T follicular helper cell (primary cell): ENCODE data around the gene HSPB6.
"Not testable (repeated sequence)": the region's sequence is repeated elsewhere in the genome, so short reads cannot be mapped to it uniquely, and the experiment has no call there.

Experiments
- DNase-seq: peaks from one replicate; pipeline ENCODE4 v3.0.0-alpha.2; 2020; ENCODE audit warnings: low read depth
- total RNA-seq, 2 experiments: gene quantifications; one replicate each; lab custom pipeline; 2026; lab: John Stamatoyannopoulos, UW

Gene HSPB6, protein sequence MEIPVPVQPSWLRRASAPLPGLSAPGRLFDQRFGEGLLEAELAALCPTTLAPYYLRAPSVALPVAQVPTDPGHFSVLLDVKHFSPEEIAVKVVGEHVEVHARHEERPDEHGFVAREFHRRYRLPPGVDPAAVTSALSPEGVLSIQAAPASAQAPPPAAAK
- 0 reads per million in 2 experiments for total RNA-seq

DNA sequence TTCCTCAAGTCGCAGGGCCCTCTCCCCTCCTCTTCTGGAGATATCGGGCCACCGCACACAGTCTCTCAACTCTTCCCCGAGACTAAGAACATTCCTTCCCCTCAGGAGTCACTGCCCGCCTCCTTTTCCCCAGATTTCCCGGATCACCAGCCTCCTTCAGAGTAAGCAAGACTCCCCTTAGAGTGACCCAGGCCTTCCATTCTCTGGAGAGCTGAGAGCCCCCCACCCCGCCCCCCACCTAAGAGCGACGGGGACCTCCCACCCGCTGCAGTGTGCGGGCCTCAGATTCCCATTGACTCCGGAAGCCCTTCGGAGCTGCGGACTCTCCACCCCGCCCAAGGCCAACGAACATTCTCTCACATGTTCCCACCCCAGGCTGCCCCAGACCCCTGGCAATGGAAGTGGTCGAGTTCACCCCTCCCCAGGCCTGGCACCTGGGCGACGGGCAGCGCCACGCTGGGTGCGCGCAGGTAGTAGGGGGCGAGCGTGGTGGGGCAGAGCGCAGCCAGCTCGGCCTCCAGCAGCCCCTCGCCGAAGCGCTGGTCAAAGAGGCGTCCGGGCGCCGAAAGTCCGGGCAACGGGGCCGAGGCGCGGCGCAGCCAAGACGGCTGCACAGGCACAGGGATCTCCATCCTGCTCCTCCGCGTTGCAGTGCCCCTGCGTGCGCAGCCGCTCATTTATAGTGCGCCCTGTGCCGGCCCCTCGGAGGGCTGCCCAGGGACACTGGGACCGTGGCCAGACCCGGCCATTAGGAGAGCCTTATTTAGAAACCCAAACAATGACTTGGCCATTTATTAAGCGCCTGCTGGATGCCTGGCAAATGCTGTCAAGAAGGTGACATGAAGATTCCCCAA is at the start of gene HSPB6:
HSPB6 (minus strand) TSS at position 653 of the 854 bp plus-strand sequence; CDS start at position 632, 21 bp downstream.
- no peak for DNase-seq

DNA sequence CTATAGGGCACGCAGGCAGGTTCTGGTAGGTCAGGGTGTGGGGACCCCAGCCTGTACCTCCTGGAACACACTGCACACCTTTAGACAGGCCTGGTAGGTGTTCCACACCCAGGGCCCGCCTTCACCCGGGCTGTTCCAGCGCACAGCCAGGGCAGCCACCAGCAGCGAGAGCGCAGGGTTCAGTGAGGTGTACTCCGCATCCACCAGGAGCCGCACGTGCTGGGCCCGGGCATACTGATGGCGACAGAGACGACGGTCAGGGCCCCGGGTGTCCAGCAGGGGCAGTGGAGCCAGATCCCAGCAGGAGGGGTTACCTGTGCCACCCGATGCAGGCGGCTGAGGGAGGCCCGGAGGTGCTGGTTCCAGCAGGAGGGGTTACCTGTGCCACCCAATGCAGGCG is 49.8 kb upstream of the HSPB6 start:
- DNase-seq, result no peak

DNA sequence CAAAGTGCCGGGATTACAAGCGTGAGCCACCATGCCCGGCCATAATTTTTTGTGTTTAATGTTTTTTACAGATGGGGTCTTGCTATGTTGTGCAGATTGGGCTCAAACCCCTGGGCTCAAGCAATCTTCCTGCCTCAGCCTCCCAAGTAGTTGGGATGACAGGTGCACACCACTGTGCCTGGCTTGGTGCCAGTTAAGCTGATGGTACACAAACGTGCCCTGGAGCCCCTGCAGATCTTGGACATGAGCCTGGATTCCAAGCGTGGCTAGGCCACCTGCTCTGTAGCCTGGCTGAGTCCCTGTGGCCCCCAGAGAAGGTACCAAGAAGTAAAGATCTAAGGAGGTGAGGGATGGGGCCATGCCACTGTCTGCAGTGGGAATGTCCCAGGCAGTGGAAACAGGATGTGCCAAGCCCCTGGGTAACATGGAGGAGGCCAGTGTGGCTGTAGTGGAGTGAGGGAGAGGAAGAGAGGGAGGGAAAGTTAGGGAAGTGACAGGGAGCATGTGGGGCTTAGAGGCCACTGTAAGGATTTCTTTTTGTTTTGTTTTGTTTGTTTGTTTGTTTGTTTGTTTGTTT is 48.8 kb upstream of the HSPB6 start:
- DNase-seq, result no peak

DNA sequence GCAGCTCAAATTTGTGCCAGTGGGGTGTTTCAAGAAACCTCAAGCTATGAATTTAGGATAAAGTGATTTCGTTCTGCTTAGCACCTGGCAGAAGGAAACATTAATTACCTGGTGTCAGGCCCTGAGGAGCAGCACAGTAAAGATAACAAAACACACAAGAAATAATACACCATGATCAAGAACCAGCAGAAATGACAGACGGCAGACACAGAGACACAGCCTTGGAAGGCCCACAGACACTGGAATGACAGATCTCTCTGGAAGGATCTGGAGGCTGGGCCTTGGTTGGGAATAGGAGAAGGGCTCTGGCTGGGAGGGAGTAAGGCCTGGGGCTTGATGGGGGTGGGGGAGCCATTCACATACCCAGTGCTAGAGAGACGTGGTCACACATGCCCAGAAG is 45.0 kb upstream of the HSPB6 start:
- DNase-seq, result no peak

DNA sequence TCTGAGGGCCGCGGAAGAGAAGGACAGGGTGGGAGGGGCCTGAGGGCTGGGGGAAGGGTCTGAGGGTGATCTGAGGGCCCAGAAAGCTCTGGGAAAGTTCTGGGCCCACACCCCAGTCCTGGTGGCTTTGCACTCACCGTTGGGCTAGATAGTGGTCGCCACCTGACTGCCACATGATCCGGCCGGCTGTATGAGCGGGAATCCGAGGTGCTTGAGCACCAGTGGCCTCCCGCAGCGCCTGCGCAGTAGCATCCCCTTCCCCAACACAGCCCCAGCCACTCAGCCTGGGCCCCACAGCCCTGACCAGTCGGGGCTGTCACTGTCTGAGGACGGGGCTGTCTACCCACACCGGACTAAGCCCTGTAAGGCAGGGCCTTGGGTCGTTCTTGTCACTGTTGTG is 40.8 kb upstream of the HSPB6 start:
- DNase-seq, result no peak

DNA sequence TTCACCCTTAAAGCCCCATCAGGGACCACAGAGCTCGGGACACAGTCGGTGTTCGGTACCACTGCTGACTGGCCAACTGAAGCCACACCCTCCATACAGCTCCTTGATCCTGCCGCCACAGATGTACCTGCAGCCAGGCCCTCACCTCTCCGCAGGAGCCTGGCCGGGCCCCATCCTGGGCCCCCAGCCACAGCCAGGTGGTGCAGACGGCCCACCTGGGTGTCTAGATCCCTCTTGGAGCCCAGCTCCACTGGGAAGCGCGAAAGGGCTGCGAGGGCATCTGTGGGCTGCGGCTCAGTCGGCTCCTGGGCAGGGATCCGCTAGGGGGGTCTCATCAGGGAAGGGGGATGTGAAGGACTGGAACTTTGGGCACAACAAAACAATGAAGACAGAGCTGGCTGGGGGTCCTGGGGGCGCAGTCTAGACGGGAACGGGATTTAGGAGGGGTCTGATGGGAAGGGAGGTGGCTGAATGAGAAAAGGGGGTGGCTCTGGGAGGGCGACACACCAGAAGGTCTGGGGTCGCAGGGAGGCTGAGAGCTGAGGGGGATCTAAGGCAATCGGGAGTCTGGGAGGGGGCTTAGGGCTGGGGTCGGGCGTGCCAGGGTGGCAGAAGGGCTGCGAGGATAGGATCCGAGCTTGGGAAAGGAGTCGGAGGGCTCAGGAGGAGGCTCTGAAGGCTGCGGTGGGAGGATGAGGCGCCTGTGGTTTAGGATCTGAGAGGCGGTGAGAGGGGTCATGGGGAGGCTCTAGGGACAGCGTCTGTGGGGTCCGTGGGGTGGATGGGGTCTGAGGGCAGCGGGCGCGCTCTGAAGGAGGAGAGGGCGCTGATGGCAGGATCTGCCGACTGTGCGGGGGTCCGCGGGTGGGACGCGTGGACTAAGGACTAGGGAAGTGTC is 40.1 kb upstream of the HSPB6 start:
- no peak for DNase-seq

DNA sequence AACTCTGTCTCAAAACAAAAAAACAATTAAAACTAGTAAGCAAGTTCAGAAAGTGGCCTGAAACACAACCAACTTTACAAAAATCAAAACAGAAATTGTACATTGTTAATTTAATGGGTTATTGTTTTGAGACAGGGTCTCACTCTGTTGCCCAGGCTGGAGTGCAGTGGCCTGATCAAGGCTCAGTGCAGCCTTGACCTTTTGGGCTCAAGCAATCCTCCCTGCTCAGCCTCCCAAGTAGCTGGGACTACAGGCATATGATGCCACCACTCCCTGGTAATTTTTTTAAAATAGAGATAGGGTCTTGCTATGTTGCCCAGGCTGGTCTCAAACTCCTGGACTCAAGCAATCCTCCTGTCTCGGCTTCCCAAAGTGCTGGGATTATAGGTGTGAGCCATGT is 38.7 kb upstream of the HSPB6 start:
- not testable (repeated sequence) for DNase-seq

DNA sequence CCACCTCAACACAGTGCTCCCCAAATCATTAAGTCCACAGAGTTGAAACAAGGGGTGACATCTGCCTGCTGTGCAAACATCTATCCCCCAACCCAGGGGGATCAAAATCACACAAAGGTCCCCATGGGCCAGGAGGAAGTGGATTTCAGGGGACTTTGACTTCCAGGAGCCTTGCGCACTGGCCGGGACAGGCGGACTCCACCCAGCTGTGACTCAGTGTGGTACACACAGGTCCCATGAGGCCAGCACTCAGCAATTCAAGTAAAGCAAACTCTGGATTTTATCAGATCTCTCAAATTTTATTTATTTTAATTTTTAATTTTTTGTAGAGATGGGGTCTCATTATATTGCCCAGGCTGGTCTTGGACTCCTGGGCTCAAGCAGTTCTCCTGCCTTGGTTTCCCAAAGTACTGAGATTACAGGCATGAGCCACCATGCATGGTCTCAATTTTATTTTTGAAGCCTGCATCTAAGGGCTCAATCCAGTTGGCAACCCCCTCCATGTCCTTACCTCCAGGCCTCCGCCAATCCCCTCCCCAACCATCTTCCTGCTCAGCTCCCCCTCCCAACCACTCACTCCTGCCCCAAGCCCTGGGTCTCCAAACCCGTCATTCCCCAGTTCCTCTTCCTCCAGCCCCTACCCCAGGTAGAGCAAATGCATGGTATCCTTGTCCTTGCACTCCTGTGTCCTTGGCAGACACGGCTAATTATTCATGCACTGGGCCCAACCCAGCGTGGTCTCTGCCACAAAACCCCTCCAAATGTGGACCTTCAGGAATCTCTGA is 36.7 kb upstream of the HSPB6 start:
- no peak for DNase-seq

DNA sequence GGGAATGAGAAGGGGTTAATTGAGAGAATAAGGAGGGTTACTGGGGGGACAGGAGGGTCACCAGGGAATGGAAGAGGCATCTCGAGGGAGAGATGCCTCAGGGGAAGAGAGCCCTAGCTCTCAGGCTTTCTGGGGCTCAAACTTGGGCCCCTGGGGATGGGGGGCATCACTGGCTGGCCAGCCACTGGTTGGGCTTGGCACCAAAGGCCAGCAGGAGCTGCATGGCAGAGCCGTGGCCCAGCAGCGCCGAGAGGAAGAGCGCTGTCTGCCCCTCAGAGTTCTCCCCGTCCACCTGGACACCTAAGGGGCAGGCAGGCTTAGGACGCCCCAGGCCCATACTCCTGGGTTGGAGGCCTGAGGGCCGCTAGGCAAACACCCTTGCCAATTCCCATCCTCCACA is 36.1 kb upstream of the HSPB6 start:
- no peak for DNase-seq

DNA sequence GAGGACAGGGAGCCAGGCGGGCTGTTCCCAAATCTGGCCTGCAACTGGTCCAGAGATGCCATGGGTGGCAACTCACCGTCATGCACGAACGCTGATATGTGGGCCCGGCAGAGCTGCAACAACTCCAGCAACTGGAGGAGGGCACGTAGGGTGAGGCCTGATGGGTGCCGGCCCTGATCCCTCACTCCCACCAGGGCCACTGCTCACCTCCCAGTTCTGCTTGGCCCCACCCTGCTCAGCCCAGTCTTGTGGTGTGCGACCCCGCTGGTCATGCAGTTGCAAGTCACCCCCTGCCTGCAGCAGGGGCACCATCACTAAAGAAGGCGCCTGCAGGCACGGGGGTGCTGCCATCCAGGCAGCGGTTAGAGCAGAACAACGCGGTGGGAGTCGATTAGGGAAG is 35.5 kb upstream of the HSPB6 start:
- DNase-seq, result no peak

DNA sequence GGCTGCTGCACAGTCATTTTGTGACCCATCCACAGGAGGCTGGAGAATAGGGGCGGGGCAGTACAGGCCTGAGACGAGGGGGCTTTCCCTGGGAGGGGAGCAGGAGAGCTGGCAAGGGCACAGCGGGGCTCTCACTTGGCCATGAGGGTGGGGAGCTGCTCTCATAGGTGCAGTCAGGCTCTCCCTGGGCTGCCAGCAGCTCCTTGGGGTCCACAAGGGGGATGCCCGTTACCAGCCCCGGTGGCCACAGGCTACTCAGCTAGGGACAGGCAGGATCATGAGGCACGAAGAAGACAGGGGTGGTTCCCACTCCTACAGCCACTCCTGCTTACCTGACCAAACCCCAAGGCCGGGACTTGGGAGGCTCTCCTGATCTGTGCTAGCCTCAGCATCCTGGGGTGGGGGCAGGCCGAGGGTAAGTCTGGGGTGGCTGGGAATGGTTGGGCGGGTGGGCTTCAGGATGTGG is 35.0 kb upstream of the HSPB6 start:
- no peak for DNase-seq

DNA sequence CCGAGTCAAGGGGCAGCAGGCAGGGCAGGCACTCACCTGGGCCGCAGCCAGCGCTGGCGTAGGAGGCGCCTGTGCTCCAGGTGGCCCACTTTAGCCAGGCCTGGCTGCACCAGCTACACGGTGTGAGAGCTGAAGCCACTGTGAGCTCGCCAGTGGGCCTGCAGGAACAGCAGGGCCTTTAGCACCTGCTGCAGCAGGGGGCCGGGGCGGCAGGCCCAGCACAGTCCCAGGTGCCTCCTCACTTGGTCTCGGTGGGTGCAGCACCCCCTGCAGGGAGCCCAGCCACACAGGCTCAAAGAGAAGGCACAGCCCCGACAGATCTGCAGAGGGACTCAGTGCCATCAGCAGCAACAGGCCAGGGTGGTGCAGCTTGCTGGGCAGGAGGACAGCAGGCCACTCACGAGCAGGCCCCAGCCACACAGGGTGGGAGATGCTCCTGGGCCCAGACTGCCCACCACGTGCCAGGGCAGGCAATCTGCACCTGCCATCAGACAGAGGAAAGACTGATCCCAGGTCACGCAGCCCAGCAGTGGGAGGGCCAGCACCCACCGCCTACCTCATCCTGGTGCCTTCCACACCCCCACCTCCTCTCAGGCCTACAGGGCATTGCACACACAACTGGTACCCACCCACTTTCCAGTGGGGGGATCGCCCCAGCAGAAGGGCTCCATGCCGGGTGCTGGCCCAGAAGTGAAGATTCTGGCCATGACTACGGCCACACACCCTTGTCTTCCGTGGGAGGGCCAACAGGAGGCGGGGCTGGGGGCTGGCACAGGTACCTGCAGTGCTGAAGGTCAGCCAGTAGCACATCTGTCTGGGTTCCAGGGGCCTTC is 34.4 kb upstream of the HSPB6 start:
- DNase-seq, result no peak

DNA sequence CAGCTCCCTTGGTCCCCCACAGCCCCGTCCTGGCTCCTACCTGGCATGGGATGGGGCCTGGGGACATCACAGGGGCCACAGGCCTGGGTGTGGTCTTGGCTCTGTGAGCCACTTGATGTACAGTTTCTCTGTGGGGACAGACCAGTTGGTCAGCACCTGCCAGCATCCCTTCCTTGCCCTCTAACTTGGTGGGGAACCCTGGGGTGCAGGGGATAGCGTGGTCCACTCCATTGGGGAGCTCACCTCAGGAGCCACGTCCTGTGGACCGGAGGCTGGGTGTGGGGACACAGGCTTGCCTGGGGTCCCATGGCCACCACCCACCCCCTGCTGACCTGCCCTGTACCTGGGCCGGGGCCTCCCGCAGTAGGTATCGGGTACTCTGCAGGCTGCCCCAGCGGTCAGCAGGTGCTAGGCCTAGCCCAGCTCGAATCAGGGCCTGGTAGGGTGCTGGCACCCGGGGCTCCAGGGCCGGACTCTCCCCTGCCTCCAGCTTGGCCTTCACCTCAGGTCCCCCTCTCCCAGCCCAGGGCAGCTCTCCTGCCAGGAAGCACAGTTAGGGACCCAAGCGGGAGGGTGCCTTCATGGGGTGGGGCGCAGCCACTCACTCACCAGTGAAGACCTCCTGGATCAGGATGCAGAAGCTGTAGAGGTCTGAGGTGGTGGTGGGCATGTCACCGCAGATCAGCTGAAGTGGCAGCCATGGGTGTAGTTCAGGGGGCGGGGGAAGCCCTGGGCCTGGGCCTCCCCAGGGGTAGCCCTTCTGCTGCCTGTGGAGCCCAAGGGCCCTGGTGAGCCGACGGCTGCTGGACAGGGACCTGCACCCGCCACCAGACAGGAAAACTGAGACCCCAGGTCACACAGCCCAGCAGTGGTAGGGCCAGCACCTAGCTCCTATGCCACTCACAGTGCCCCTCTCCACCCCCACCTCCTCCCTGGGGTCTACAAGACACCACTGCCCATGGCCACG is 33.4 kb upstream of the HSPB6 start:
- DNase-seq, result no peak

DNA sequence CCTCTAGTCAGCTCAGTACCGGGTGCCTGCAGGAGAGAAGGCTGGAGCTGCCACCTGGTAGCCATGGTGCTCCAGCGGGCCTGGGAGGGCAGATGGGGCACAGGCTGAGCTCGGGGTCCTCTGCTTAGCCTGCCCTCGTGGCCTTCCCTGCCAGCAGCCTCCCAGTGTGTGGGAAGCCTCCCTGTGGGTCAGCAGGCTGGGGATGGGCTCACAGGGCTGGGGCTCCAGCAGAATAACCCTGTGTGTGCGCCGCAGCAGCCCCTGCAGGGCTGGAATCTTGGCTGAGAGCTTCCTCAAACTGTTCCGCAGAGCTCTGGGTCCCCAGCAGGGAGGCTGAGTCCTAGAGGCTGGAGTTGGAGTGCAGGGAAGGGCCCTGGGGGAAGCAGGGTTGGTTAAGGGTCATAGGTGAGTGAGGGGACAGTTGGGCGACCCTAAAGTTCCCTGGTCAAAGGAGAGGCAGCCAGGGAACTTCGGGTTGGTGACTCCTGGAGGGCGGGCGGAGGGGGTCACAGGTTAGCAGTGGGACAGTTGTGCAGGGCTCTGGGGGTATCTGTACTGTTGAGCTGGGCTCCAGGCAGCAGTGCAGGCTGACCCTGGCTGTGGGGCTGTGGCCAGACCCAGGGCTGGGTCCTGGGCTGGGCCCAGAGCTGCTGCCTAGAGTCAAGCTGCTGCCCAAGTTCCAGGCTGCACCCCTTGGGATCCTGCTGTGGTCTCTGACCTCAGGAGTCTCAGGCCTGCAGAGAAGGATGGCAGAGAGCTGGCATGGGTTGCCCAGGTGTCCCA is 32.6 kb upstream of the HSPB6 start:
- no peak for DNase-seq

DNA sequence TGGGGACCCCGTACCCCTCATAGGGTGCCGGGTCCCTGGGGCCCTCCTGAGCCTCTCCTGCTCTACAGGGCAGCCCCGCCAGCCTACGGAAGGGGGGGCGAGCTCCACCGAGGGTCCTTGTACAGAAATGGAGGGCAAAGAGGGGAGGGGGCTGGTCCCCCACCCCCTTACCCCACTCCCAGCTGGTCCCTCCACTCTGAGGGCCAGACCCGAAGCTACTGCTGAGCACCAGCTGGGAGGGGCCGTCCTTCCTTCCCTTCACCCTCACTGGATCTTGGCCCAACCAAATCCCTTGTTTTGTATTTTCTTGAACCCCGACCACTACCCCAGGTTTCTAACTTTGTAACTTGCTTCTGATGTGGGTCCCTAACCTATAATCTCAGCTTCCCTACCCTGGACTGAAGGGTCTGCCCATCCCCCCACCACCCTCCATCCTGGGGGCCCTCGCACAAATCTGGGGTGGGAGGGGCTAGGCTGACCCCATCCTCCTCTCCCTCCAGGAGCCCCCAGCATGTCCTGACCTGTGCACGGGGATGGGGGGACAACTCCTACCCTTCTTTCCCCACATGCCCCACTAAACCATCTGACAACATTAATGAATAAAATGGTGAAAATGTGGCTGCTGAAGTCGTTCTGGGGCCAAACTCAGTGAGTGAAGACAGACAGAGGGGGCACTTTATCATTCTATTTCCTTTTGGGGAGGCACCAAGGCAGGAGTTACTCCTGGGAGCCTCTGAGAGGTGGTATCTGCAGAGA is 31.6 kb upstream of the HSPB6 start:
- no peak for DNase-seq

DNA sequence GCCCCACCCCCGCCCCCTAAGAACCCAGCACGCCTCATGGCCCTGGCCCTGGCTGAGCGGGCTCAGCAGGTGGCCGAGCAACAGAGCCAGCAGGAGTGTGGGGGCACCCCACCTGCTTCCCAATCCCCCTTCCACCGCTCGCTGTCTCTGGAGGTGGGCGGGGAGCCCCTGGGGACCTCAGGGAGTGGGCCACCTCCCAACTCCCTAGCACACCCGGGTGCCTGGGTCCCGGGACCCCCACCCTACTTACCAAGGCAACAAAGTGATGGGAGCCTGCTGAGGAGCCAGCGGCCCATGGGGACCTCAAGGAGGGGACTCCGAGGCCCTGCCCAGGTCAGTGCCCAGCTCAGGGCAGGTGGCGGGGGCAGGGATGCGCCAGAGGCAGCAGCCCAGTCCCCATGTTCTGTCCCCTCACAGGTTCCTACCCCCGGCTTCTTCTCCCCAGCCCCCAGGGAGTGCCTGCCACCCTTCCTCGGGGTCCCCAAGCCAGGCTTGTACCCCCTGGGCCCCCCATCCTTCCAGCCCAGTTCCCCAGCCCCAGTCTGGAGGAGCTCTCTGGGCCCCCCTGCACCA is 30.5 kb upstream of the HSPB6 start:
- no peak for DNase-seq
